HG03064 (cell line): ENCODE measurements around the gene LMX1A.

Experiments used
- ATAC-seq: cut with Tn5 transposase; IDR thresholded peaks from one replicate; pipeline ENCODE4 v1.9.1; 2021; ENCODE audit warnings: low read depth; ENCODE audit not compliant: unreplicated experiment

Gene LMX1A

GRCh38 chr1:165328136-165328535, 28.4 kb downstream of the LMX1A start:
- no peak for ATAC-seq

DNA sequence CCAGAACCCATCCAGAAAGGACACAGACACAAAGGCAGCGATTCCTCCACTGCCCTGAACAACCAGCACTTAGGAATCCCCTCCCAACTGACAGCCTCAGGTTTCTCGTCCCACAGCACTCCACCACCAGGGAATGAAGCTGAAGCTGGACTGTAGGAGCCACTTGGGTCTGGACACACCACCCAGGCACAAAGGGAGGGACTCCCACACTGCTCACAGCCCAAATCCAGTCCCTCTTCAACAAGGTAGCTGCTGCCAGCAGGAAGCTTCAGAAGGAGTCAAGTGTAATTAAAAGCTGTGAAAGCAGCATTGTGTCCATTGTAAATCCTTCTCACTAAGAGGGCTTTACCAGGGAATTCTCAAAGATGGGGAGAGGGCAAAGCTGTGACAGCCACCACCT, 29.0 kb downstream of the LMX1A start:
- ATAC-seq = no peak

GRCh38 chr1:165325460-165326203, 30.9 kb downstream of the LMX1A start:
- ATAC-seq = no peak

- no peak for ATAC-seq
Observed at GRCh38 chr1:165324050-165324449, 32.5 kb downstream of the LMX1A start.

DNA sequence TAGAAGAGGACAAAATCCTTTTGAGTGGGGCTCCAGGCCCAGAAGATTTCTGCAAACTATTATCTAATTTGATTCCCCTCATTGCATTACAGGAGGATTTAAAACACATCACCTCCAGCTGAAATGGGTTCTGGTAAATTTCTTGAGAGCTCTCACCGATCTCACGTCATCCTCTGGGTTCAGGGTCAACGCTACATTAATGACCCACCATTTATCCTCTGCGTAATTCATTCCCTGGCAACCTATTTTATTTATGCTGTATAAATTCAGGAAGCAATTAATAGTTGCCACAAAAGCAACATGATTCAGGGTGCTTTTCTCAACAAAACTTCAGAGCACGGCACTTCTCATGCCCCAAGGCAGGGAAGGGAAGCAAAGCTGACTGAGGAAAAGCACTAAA, 38.9 kb downstream of the LMX1A start:
- no peak for ATAC-seq

GRCh38 chr1:165316153-165316772, 40.3 kb downstream of the LMX1A start:
- no peak for ATAC-seq

DNA sequence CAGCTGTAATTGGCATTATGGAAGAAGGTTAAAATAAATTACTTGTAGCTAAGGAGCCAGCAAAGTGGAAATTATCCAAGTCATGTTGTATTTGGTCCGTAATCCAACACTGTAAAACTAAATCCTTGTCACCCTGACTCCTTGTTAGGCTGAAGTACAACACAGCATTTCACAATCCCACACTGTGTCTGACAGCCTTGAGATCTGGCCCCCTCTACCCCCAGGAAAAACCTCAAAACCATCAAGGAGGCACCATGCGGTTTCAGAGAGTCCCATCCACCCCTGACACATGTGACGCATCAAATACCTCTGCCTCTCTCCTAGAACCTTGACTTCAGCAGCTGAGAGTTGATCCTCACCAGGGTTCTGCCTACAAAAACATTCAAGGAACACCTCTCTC, 41.0 kb downstream of the LMX1A start:
- ATAC-seq = no peak

GRCh38 chr1:165313903-165314302, 42.6 kb downstream of the LMX1A start:
- ATAC-seq = no peak

DNA sequence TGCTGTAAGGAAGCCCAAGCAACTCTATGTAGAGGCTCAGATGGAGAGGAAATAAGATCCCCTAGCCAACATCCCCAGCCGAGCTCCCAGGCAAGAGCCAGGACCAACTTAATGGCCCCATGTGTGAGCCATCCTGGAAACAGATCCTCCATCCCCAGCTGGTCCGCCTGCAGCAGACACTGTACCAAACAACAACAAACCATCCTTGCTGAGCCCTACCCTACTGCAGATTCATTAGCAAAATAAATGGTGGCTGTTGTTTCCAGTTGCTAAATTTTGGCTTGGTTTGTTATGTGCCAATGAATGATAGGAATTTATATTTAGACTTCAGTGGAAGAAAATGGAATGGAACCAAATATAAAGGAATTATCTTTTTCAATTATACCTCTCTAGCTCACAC, 43.9 kb downstream of the LMX1A start:
- no peak for ATAC-seq

GRCh38 chr1:165306543-165307434, 49.7 kb downstream of the LMX1A start:
- ATAC-seq = no peak

DNA sequence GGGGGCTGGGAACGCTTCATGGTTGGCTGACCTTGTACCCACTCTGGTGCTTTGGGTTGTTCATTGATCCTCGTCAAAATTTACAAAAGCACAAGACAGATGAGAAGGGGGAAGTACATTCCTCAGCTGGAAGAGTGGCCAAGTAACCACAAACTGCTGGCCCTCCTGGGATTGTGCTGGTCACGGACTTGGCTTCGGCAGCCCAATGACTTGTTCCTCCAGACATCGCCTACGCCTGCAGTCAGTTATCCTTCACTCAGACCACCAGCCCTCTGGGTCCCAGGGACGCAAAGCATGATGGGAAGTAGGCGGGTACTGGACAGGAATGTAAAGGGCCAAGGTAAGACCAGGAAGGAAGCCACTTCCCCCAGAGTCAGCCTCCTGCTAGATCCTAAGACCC, 53.1 kb downstream of the LMX1A start:
- ATAC-seq = no peak

- ATAC-seq = no peak
Observed at GRCh38 chr1:165300400-165300903, 56.1 kb downstream of the LMX1A start.

- no peak for ATAC-seq
Observed at GRCh38 chr1:165298203-165298820, 58.2 kb downstream of the LMX1A start.

- no peak for ATAC-seq
Observed at GRCh38 chr1:165296205-165296604, 60.3 kb downstream of the LMX1A start.

DNA sequence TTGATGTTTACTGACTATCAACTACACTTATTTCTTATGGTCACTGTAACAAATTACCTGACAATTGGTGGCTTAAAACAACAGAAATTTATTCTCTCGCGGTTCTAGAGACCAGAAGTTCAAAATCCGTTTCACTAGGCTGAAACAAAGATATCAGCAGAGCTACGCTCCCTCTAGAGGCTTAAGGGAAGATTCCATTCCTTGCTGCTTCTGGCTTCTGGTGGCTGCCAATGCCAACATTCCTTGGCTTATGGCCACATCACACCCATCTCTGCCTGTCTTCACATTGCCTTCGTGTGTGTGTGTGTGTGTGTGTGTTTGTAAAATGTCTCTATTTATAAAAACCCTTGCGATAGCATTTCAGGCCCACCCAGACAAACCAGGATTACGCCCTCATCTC, 66.4 kb downstream of the LMX1A start:
- no peak for ATAC-seq

DNA sequence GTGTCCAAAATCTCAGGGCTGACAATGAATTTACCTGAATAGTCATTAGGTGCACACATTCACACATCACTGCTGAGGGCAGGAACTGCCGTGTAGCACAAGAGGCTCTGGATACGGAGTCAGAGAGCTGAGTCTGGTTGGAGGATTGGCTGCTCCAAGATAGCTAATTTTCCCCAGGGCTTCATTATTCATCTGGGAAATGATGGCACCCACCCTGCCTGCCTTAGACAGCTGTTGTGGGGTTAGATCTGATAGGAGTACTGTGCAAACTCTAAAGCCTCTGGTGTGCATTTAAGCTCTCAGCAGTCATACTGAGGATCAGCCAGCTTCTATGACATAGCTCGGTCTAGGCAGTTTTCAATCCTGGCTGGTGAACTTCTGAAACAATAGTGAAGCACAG, 67.0 kb downstream of the LMX1A start:
- ATAC-seq = no peak

GRCh38 chr1:165288350-165289120, 68.0 kb downstream of the LMX1A start:
- ATAC-seq = no peak

DNA sequence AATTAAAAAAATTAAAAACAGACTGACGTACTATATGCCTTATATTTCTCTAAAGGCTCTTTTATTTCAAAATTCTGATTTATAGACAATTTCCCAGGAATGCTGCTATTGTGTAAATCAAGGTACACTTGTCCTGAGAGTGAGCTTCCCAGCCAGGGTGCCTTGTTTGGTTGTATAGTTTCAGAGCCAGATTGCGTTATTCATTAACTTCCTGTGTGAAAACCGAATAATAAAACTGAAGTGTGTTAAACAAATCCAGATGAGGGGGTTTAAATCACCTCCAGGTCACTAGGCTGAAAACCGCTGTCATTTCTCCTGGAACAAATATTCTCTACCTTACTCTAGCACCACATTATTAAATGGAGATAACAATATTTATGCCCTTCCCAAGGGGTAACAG, 68.7 kb downstream of the LMX1A start:
- no peak for ATAC-seq

DNA sequence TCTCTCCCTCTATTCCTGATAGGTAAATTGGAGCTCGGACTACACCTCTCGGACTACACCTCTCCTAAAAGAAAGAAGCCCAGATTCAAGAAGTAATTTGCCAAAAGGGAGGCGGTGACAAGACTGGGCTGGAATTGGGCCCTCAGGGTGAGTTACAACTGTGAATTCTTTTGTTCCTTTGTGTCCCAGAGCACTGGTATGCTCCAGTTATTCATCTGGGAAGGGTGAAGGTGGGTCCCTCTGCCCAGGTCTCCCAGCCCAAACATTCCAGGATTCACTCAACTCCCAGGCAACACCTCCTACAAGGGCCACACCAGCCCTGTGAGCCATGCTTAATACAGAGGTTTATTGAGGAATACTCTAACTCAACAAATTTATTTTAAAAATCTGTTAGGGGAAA, 69.2 kb downstream of the LMX1A start:
- no peak for ATAC-seq

DNA sequence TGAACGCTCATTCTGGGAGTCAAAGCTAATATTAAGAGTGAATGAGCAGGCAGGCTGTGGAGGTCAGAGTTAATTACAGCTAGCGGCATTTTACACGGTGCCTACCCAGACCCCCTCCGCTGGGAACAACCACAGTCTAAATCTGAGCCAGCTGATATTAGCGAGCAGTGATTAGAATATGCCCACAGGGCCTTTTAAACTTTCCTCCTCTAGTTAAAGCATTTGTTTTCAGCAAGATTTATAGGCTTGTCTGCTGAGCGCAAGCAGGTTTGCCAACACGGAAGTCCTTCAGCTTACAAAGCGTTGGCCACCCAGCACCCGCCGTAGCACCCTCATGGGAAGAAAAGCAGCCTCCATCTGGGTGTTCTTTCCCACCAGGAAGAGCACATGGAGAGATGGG, 72.1 kb downstream of the LMX1A start:
- no peak for ATAC-seq
